NCI-H2196 (cell line): ENCODE results near the gene VOPP1.
A peak's percentile ranks its signal among the peaks of the same experiment; 100 is the strongest.

Experiments used
- DNase-seq: peaks from one replicate; lab custom pipeline; 2025; ENCODE audit not compliant: unreplicated experiment; lab: John Stamatoyannopoulos, UW

Gene VOPP1

DNA sequence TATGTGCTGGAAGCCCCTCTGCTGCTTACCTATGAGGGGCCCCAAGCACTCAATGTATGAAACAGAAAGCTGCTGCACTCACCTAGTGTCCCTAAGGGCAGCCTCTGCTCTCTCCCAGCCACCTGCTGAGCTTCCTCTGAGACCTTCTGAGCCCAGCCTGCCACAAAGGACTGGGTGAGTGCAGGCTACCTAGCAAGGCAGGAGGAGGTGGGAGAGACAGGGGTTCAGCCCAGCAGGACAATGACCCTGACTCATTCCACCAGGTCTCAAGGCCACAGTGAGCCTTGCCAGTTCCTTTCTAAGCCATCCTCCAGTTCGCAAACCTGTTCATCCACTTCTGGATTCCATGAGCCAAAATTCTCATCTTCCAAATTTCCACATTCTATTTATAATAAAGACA is 16.3 kb downstream of the VOPP1 start:
- DNase-seq, result no peak

DNA sequence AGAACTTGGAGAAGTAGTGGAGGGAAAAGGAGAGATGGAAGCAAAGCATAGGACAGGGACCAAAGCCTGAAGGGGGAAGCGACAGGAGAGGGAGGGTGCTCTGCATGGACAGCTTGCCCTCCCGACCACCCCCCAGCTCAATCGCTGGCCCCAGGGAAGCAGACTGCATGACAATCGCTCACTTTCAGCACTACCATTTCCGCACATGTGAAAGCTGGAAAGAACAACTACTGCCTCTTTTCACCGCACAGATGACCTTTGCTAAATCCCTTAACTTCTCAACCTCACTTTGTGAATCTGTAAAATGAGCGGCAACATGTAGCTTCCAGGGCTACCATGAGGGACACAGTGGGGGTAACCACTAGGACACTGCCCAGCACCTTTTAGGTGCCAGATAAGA is 17.1 kb downstream of the VOPP1 start:
- DNase-seq, result no peak

DNA sequence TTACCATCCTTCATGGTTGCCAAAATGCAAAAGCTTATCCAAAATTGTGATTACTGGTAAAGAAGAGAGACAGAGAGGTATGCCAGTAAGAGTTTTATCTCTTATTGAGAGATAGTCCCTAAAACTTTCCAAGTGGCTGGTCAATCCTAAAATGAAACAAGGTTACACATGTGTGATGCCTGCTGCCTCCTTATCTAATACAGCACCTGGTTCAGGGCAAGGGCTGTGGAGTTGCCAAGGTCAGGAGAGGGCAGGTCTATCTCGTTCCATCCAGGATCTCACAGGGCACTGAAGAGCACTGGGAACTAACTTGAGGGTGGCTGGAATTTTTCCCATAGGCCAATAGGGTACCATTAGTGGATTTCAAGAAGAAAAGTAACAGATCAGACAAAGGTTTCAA is 18.3 kb downstream of the VOPP1 start:
- no peak for DNase-seq

- DNase-seq, result no peak
Observed at GRCh38 chr7:55553024-55553345, 19.3 kb downstream of the VOPP1 start.

GRCh38 chr7:55552320-55553023 is 19.8 kb downstream of the VOPP1 start:
- no peak for DNase-seq

DNA sequence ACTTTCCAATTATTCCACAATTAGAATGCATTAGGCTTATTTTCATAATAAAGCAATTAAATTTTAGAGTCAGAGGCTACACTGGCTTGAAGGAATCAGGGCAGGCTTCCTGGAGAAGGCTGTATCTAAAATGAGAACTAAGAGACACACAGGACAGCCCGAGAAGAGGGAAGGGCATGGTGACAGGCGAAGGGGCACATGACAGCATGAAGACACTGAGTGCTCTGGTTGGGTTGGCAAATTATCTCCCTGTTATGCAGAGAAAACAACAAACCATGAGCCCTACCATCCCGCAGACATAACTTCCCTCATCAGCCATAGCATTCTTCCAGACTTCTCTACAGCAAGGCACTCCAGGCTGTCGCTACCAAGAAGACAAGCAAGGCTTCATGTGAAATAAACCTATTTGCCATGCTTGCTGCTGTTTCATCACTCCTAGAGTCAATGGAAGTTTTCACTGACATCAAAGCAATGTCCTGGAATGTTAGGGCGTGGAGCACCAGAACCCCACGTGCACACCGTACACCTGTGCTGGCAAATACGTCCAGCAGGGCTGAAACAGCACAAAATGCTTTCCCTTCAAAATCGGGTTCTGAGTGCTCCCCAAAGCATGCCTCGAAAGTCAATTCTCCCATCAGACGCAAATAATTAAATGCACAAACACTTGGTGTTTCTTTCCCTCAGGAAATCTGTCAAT is 21.3 kb downstream of the VOPP1 start:
- DNase-seq, result no peak

DNA sequence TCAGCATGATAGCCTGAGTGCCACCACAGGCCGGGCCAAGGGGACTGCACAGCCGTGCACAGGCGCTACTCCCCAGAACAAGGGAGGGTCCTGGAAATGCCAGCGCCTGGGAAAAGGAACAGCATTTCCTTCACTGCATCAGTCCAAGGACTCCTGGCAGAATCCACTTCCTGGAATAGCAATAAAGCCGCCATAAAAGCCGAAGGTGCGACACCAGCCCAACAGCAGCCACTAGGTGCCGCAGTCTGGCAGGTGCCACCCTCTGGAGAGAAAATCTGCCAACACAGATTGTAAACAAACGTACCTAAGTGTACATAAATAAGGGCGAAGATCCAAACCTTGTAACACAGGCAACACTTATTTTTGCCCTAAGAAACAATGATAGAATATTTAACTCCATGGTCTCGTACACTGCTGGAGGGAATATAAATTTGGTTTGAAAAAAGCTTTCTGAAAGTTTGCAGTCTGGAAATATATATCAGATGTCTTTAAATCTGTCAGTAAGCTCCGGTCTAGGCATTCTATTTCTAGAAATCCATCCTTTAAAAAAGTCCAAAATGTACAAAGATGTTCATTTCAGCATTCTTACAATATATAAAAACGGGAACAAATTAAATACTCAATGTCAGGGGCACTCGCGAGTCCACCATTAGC is 22.2 kb downstream of the VOPP1 start:
- peak; percentile 81 for DNase-seq

DNA sequence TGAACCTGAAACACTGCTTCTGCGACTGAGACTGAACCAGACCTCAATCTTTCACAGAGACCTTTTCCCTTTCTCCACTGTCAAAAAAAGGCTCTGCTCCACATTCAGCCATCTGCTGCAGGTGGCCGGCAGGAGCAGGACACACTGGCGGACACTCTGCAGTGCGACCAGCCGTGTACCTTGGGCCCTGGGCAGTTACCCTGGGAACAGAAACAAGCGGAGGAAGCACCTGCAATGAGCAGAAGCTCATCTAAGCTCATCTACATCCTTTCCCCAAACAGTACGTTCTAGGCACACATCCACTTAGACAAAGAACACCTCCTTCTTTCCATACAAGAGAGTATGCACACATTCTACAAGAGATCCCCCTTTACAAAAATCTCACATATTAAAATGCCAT is 22.8 kb downstream of the VOPP1 start:
- DNase-seq, result no peak

DNA sequence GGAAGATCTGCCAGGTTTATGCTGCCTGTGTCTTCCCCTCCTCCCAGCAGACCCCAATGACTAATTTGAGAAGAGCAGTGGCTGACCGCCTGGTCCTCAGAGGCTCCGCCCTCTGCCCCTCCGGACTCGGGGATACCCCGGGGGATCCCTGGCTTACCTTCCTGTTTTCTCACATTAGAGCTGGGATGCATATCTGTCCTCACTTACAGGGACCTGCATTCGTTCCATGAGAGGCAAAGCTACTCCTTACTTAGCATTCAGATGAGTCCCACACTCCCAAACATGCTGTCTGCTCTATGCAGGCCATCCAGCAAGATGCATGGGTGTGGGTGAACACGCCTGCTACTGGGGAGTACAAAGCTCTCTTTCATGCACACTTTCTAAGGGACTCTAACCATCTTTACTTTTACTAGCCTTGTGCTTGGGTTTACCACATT is 24.0 kb downstream of the VOPP1 start:
- no peak for DNase-seq

DNA sequence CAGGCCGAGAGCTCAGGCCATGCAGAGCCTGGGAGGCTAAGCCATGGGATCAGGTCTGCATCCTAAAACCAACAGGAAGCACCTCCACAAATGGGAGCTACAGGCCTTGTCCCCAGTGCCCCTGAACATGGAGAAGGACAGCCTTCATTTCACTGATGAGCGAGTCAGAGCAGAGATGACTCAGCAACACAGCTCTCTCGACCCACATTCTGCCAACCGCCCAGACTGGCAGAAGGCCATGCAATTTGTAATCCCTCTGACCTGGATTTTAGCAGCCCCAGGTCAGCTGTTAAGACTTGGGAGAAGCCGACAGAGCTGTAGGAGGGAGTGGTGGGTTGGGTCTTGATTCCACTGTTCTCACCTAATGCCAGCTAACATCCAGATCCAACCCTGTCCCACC is 25.5 kb downstream of the VOPP1 start:
- DNase-seq, result peak; percentile 85

DNA sequence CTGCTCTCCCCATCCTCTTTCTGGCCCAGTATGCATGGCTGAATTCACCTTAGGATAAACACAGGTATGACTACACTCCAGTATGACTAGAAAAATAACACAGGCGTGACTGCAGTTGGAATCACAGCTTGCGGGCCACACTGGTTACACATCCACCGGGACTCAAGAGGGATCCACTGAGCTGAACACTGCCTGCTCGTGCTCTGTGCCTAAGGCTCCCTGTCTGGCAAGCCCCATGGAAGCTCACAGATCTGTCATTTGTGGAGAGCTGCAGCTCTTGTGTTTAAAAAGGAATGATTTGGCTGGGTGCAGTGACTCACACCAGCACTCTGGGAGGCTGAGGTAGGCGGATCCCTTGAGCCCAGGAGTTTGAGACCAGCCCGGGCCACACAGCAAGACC is 26.8 kb downstream of the VOPP1 start:
- no peak for DNase-seq

GRCh38 chr7:55540226-55540858 is 32.0 kb downstream of the VOPP1 start:
- DNase-seq, result no peak

- DNase-seq, result no peak
Observed at GRCh38 chr7:55539380-55539779, 32.9 kb downstream of the VOPP1 start.

- no peak for DNase-seq
Observed at GRCh38 chr7:55538538-55538937, 33.8 kb downstream of the VOPP1 start.

DNA sequence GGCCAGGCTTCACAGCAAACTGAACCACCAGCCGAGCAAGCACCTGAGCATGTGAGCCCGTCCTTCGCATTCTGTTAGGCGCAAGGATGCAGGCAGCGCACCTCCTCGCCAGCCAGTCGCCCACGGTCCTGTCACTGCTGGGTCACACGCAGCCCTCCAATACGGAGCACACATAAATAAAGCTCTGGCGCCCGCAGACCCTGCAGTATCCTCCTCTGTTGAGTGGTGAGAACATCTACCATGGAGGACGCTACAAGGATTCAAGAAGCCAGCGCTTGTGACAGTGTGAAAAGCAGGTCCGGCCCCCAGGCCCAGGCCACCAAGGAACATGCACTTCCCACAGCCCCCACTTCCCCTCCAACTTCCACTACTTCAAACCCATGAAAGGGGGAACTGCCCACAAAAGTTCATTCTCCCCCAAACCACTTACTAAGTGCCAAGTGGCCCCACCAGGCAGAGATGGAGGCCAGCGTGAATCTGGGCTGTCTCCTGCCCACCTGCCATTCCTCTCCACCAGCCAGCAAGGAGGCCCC is 34.8 kb downstream of the VOPP1 start:
- DNase-seq, result no peak

DNA sequence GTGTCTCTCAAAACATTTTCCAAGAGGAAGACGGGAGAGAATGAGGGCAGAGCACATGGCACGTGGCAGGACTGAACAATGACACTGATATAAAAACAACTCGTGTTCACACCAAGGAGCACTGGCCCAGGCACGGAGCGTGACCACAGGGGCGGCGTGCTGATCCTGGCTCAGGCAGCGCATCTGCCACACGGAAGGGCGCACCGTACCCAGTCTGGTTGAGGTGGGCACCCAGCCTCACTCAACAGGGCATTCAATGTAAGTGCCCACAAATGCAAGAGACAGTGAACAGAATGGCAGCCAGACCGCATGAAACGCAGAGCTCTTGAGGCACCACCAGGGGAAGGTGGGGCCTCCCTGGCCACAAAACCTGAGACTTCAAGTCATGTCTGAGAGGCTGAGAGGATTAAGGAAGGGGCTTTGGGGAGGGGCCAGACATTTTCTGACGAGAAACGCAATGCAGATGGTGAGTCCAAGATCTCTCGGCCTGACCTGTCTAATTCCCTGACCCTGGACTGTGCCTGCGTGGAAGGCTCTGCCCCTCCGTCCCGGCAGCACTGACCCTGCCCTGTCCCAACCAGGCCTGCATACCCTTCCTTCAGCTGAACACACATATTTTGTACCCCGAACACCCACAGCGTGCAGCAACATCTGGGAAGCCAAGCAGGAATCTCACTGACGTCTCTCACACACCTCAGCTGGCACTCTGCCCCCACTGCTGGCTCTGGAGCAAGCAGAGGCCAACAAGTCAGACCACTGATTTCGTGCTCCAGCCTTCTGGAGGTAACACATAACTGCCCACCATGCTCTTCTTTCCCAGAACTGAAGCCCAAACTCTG is 35.5 kb downstream of the VOPP1 start:
- DNase-seq, result no peak

- no peak for DNase-seq
Observed at GRCh38 chr7:55535617-55536016, 36.7 kb downstream of the VOPP1 start.

DNA sequence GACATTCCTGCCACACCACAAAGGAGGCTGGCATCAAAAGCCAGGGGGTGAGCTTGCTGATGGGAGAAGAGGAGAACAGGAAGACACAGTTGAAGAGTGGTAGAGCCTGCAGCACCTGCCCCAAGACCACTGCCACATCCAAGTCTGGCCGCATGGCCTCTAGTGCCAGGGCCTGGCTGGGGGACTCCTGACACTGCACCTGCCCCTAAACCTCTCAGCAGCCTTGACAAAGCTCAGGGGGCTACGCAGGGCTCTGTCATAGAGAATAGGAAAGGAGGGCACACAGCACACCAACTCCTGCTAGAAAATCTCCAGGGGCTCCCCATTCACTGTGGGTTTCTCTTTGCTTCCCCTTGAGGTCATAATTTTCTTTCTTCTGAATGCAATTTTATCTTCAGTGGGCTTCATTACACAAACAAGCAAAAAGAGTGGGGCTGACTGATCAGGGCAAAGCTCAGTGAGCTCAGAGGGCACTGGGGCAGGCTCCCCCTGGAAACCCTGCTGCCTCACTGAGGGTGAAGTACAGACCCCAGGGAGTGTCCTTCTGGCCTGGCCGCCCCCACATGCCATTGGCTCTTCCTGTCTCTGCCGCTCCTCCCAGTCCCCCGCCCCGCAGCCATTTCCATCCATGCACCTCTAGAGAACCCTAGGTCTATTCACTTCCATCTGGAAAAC is 37.2 kb downstream of the VOPP1 start:
- DNase-seq, result no peak

DNA sequence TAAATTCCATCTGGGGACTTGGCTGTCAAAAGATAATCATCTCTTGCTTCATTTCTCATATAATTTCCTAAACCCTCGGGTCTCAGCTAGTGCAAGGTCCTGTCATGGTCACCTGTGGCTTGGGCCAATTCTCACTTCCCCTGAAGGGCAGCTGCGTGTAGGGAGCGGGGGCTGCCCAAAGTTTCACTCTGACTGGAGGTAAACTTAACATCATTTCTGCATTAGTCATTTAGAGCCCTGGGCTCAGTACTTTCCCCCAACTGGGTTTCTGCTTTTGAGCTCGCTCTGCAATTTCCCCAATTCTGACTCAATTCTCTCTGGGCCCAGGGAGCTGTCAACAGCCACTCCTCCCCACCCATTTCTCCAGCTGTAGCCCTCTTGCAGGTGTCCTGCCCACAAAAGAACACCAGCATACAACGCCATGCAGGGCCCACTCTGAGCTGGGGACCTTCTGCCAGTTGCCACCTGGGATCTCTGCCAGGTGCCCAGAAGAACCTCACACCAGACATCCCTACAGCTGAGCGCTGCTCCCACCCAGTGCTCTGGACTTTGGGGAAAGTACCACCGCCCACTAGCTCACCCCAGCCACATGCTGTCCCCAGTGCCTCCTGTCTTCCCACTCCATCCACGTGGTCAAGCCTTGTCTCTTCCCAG is 37.9 kb downstream of the VOPP1 start:
- no peak for DNase-seq

GRCh38 chr7:55533729-55534080 is 38.6 kb downstream of the VOPP1 start:
- no peak for DNase-seq
